GM12878 (cell line): ENCODE measurements around the gene ATG14. TPM values are rescaled to one million over a fixed set of nuclear protein-coding genes. Genes with fewer than 3 reads are reported as not detected.

Source experiments
- ATAC-seq: fragments of 200-7000 bp; cut with Tn5 transposase; 3 replicates; pipeline ENCODE4 v1.9.1; 2020; ENCODE audit warnings: mild to moderate bottlenecking, moderate library complexity
- BruUV-seq: library from RNA; stranded (reverse); fragments of 400-500 nt; replicated peaks from 2 replicates; lab custom pipeline; 2021; lab: Mats Ljungman, UMichigan
- CTCF ChIA-PET: fragments of 300-600 bp; sonication (Branson Sonifier 250); formaldehyde crosslinking; extraction: SDS; loops from one replicate; lab custom pipeline; 2021; ENCODE audit warnings: inconsistent platforms; lab: Yijun Ruan, JAX
- POLR2A ChIA-PET: fragments of 350-600 bp; formaldehyde crosslinking; extraction: SDS; loops from one replicate; lab custom pipeline; 2021; ENCODE audit warnings: inconsistent platforms; lab: Charles Lee
- RAD21 ChIA-PET: fragments of 300-600 bp; sonication (Branson Sonifier 250); formaldehyde crosslinking; loops from one replicate; lab custom pipeline; 2023; ENCODE audit warnings: antibody characterized with exemption; ENCODE audit not compliant: unreplicated experiment; lab: Charles Lee
- SMC1A ChIA-PET: fragments of 300-600 bp; sonication (Branson Sonifier 250); formaldehyde crosslinking; loops from one replicate; lab custom pipeline; 2023; ENCODE audit not compliant: unreplicated experiment, uncharacterized antibody; lab: Charles Lee
- DNase-seq: peaks from one replicate; pipeline ENCODE4 v3.0.0-alpha.2; 2011; ENCODE audit warnings: low read depth, low spot score
- FAIRE-seq: peaks from 3 replicates; lab custom pipeline; 2011; peaks lifted over from hg19 to GRCh38; lab: Jason Lieb, UNC
- H2AFZ ChIP-seq: 2 replicates; pipeline ENCODE4 v1.6.0; 2011; ENCODE audit warnings: low read depth, low read length, control low read depth; ENCODE audit not compliant: control insufficient read depth
- H3K27ac ChIP-seq: 2 replicates; pipeline ENCODE4 v1.5.1; 2011; ENCODE audit warnings: control low read depth; ENCODE audit not compliant: control insufficient read depth, insufficient read depth
- H3K27me3 ChIP-seq, 2 experiments: replicated peaks in 1 of 2; 2 replicates each; pipeline versions ENCODE4 v1.6.0 to v1.6.1; 2011; ENCODE audit warnings: low read length in 1 of 2; ENCODE audit not compliant: control insufficient read depth in 2 of 2, insufficient read depth in 2 of 2
- H3K36me3 ChIP-seq, 2 experiments: 2 replicates each; pipeline ENCODE4 v1.5.1; 2011; ENCODE audit warnings: low read length in 1 of 2; ENCODE audit not compliant: control insufficient read depth in 2 of 2, insufficient read depth in 2 of 2
- H3K4me1 ChIP-seq: 2 replicates; pipeline ENCODE4 v1.6.1; 2011; ENCODE audit warnings: mild to moderate bottlenecking, low read length, moderate library complexity, mixed read lengths; ENCODE audit not compliant: control insufficient read depth, insufficient read depth
- H3K4me2 ChIP-seq: 2 replicates; pipeline ENCODE4 v1.6.0; 2011; ENCODE audit warnings: control low read depth; ENCODE audit not compliant: control insufficient read depth, insufficient read depth
- H3K4me3 ChIP-seq: fragments of 200-600 bp; sonication (generic); 2 replicates; pipeline ENCODE4 v1.5.1; 2016
- H3K79me2 ChIP-seq: 2 replicates; pipeline ENCODE4 v1.6.0; 2011; ENCODE audit warnings: low read length; ENCODE audit not compliant: control insufficient read depth, insufficient read depth
- H3K9ac ChIP-seq: 2 replicates; pipeline ENCODE4 v1.8.0; 2011; ENCODE audit warnings: low read length, control low read depth, mixed read lengths; ENCODE audit not compliant: control insufficient read depth, insufficient read depth
- H3K9me3 ChIP-seq: replicated peaks from 3 replicates; pipeline ENCODE4 v1.5.1; 2011; ENCODE audit warnings: mild to moderate bottlenecking, low read length; ENCODE audit not compliant: control insufficient read depth, insufficient read depth
- H4K20me1 ChIP-seq: 2 replicates; pipeline ENCODE4 v1.6.0; 2011; ENCODE audit not compliant: control insufficient read depth, insufficient read depth
- CREB1 ChIP-seq: IDR thresholded peaks from 2 replicates; pipeline ENCODE4 v1.6.1; 2012; ENCODE audit warnings: low read depth, mild to moderate bottlenecking, inconsistent platforms
- MLLT1 ChIP-seq: fragments of 450-650 bp; IDR thresholded peaks from 2 replicates; pipeline ENCODE4 v1.6.1; 2016; ENCODE audit warnings: mild to moderate bottlenecking
- NFIC ChIP-seq: IDR thresholded peaks from 2 replicates; pipeline ENCODE4 v1.6.1; 2012; ENCODE audit warnings: low read depth, mild to moderate bottlenecking, inconsistent platforms, low read length, moderate library complexity
- POU2F2 ChIP-seq: IDR thresholded peaks from 3 replicates; pipeline ENCODE4 v1.6.1; 2011; ENCODE audit warnings: low read depth, mild to moderate bottlenecking, low read length, borderline replicate concordance
- RFX5 ChIP-seq: IDR thresholded peaks from 2 replicates; pipeline ENCODE4 v1.6.1; 2011; ENCODE audit warnings: low read depth, low read length, improper control_type of control experiment
- SMAD1 ChIP-seq: fragments of 450-650 bp; IDR thresholded peaks from 2 replicates; pipeline ENCODE4 v1.6.1; 2018; ENCODE audit warnings: mild to moderate bottlenecking, low read depth; ENCODE audit not compliant: partially characterized antibody
- SMAD5 ChIP-seq: IDR thresholded peaks from 2 replicates; pipeline ENCODE4 v1.6.1; 2016; ENCODE audit warnings: antibody characterized with exemption, low read depth
- SUPT20H ChIP-seq: IDR thresholded peaks from 2 replicates; pipeline ENCODE4 v1.6.1; 2011; ENCODE audit warnings: low read depth, mild to moderate bottlenecking, low read length, moderate library complexity, borderline replicate concordance; ENCODE audit not compliant: control insufficient read depth
- YBX1 ChIP-seq: fragments of 450-650 bp; IDR thresholded peaks from 2 replicates; pipeline ENCODE4 v1.6.1; 2016; ENCODE audit warnings: antibody characterized with exemption
- ZBTB4 ChIP-seq: fragments of 450-650 bp; formaldehyde crosslinking; IDR thresholded peaks from 2 replicates; pipeline ENCODE4 v1.4.0; 2022; ENCODE audit warnings: mild to moderate bottlenecking, moderate library complexity
- WGBS: methylation state at CpG from one replicate; pipeline ENCODE4 v1.1.6; 2016; ENCODE audit warnings: low lambda C conversion rate; ENCODE audit not compliant: insufficient replicate concordance, insufficient coverage; ENCODE audit errors: missing lambda C conversion rate; 5-methylcytosine and 5-hydroxymethylcytosine counted together
- in situ Hi-C: fragments of 300-500 bp; cut with MboI; formaldehyde crosslinking; loops from 9 replicates; pipeline ENCODE4 v1.14.3; 2018; ENCODE audit warnings: mixed read lengths
- intact Hi-C: fragments of 100-400 bp; cut with micrococcal nuclease; formaldehyde crosslinking; loops from one replicate; pipeline ENCODE4 v1.14.2; 2022; ENCODE audit not compliant: unreplicated experiment
- polyA plus RNA-seq, 11 experiments: library from polyadenylated mRNA; depleted of rRNA in 4 of 11; unstranded in 6 of 11; stranded (reverse) in 5 of 11; fragments of >200 nt; fragmentation: Nextera tagmentation in 4 of 11; fragmentation: Illumina TruSeq in 1 of 11; extraction: Ambion mirVana in 4 of 11; extraction: Trizol in 1 of 11; gene quantifications; 1 replicate in 1 of 11; 2 replicates in 10 of 11; pipeline versions ENCODE4 v1.2.1 to v1.2.3, GENCODE V29; 2011 to 2016; ENCODE audit warnings: inconsistent platforms in 2 of 11, missing spikeins in 2 of 11, low read depth in 1 of 11
- total RNA-seq, 4 experiments: library from RNA; depleted of rRNA in 3 of 4; stranded (reverse); fragments of >200 nt in 3 of 4; fragmentation: Illumina TruSeq in 1 of 4; extraction: Trizol in 1 of 4; gene quantifications; 2 replicates each; pipeline versions ENCODE4 v1.2.1 to v1.2.3, GENCODE V29; 2013 to 2021

Gene ATG14
- total and polyA plus RNA-seq, 10 of the 15 experiments (the other 5 are each of a cell fraction or from before 2014, with no cell fraction given): 1.1 to 6.4 (median 5.0) TPM

GRCh38 chr14:55372825-55373224 lies 38.8 kb downstream of the ATG14 start:
- TF ChIP-seq MLLT1: no peak
- no peak for TF ChIP-seq RFX5
- TF ChIP-seq SMAD5: no peak
- no peak for TF ChIP-seq CREB1
- no peak for TF ChIP-seq YBX1
- TF ChIP-seq SMAD1: no peak
- TF ChIP-seq NFIC: no peak
- TF ChIP-seq SUPT20H: no peak
- TF ChIP-seq ZBTB4 (CRISPR knock-in tag): no peak
- TF ChIP-seq POU2F2: no peak
- Histone ChIP-seq H3K4me2 (no peak overlapping the region), H3K27ac (no peak overlapping the region), H3K4me3 (no peak overlapping the region), H3K27me3 (no peaks in the 10 kb centered on the region), H3K4me1 (peaks cover 6% of the 10 kb centered on the region; the same call in 1 of the 2 replicates), H3K79me2 (no peaks in the 10 kb centered on the region), H3K9me3 (no peaks in the 10 kb centered on the region), H3K9ac (no peak overlapping the region), H2AFZ (no peak overlapping the region), H3K36me3 (peaks cover 0 to 11% of the 10 kb centered on the region in 2 experiments; a peak in 1 of 4 replicates), H4K20me1 (no peaks in the 10 kb centered on the region)
- ATAC-seq: no peak
- no peak for FAIRE-seq
- ChIA-PET CTCF (interaction anchor here (0.8 to 3.2 kb wide), 9 partner anchors 9 to 100 kb away, joined by 3 to 12 read pairs (median 3); no protein-coding TSS in a partner anchor), RAD21 (interaction anchor here (1.0 to 2.0 kb wide), 2 partner anchors 17 to 102 kb away, joined by 4 to 5 read pairs; no protein-coding TSS in a partner anchor), SMC1A (interaction anchor here (0.6 to 2.3 kb wide), 4 partner anchors 12 to 40 kb away, joined by 3 to 5 read pairs (median 4); partner anchors contain the start of gene ATG14), POLR2A (interaction anchor here (0.6 kb wide), 1 partner anchor 109 kb away, joined by 7 read pairs; no protein-coding TSS in a partner anchor)
- in situ Hi-C loops (no loop called here), intact Hi-C loops (no loop called here)
- 87% methylated on average over 7 of the region's 7 CpGs for WGBS
- BruUV-seq: no TSS peak
- no peak for DNase-seq
